ENCODE measurements around the gene DDX27.
"Not testable (repeated sequence)": the region's sequence is repeated elsewhere in the genome, so short reads cannot be mapped to it uniquely, and the experiment has no call there.

DDX27 gene

GRCh38 chr20:49186535-49187329, 32.5 kb upstream of the DDX27 start:
- peaks cover 9% of the 10 kb centered on the region for H3K27me3 Mint-ChIP-seq (ENCODE audit: low read depth)
- no peaks in the 10 kb centered on the region for H3K9me3 Mint-ChIP-seq
- peak overlapping the region; percentile 91 for H3K27ac Mint-ChIP-seq
- peak overlapping the region; percentile 98 for H3K4me3 Mint-ChIP-seq
- peaks cover 13% of the 10 kb centered on the region for H3K36me3 Mint-ChIP-seq (ENCODE audit: low read depth)
- H3K4me1 Mint-ChIP-seq (ENCODE audit: low read depth): peaks cover 41% of the 10 kb centered on the region

- H3K36me3 Mint-ChIP-seq (ENCODE audit: low read depth): peaks cover 13% of the 10 kb centered on the region
- peak overlapping the region; percentile 91 for H3K27ac Mint-ChIP-seq
- H3K9me3 Mint-ChIP-seq: no peaks in the 10 kb centered on the region
- H3K4me3 Mint-ChIP-seq: peak overlapping the region; percentile 98
- peaks cover 9% of the 10 kb centered on the region for H3K27me3 Mint-ChIP-seq (ENCODE audit: low read depth)
- H3K4me1 Mint-ChIP-seq (ENCODE audit: low read depth): peaks cover 36% of the 10 kb centered on the region
Measured at GRCh38 chr20:49187330-49187850, 31.8 kb upstream of the DDX27 start.

- Mint-ChIP-seq H3K36me3 (ENCODE audit: low read depth) (peaks cover 13% of the 10 kb centered on the region), H3K9me3 (no peaks in the 10 kb centered on the region), H3K27me3 (ENCODE audit: low read depth) (peaks cover 9% of the 10 kb centered on the region), H3K4me1 (ENCODE audit: low read depth) (peaks cover 30% of the 10 kb centered on the region), H3K4me3 (peak within 1 kb of the TSS; percentile 98), H3K27ac (peak within 1 kb of the TSS; percentile 91)
Measured at GRCh38 chr20:49187851-49188641, 31.2 kb upstream of the DDX27 start, which contains the start of gene STAU1. Gene STAU1, minus strand, starts transcription at chr20:49188334. Its CDS starts 22,133 bp downstream, at chr20:49166201.

- H3K27ac Mint-ChIP-seq; H3K27me3 Mint-ChIP-seq (ENCODE audit: low read depth); H3K4me3 Mint-ChIP-seq; H3K9me3 Mint-ChIP-seq; H3K4me1 Mint-ChIP-seq (ENCODE audit: low read depth); H3K36me3 Mint-ChIP-seq (ENCODE audit: low read depth): not testable (repeated sequence)
Measured at GRCh38 chr20:49192944-49193518, 26.2 kb upstream of the DDX27 start.

GRCh38 chr20:49199729-49200293, 19.4 kb upstream of the DDX27 start:
- H3K36me3 Mint-ChIP-seq (ENCODE audit: low read depth): no peaks in the 10 kb centered on the region
- H3K9me3 Mint-ChIP-seq: no peaks in the 10 kb centered on the region
- H3K27ac Mint-ChIP-seq: no peak overlapping the region
- no peaks in the 10 kb centered on the region for H3K27me3 Mint-ChIP-seq (ENCODE audit: low read depth)
- H3K4me3 Mint-ChIP-seq: no peak overlapping the region
- no peaks in the 10 kb centered on the region for H3K4me1 Mint-ChIP-seq (ENCODE audit: low read depth)

GRCh38 chr20:49203011-49203410, 16.2 kb upstream of the DDX27 start:
- Mint-ChIP-seq H3K4me1 (ENCODE audit: low read depth) (no peaks in the 10 kb centered on the region), H3K36me3 (ENCODE audit: low read depth) (no peaks in the 10 kb centered on the region), H3K9me3 (no peaks in the 10 kb centered on the region), H3K27me3 (ENCODE audit: low read depth) (no peaks in the 10 kb centered on the region), H3K4me3 (no peak overlapping the region), H3K27ac (no peak overlapping the region)

- no peaks in the 10 kb centered on the region for H3K9me3 Mint-ChIP-seq
- H3K27me3 Mint-ChIP-seq (ENCODE audit: low read depth): no peaks in the 10 kb centered on the region
- H3K27ac Mint-ChIP-seq: no peak overlapping the region
- H3K4me1 Mint-ChIP-seq (ENCODE audit: low read depth): no peaks in the 10 kb centered on the region
- no peaks in the 10 kb centered on the region for H3K36me3 Mint-ChIP-seq (ENCODE audit: low read depth)
- no peak overlapping the region for H3K4me3 Mint-ChIP-seq
Measured at GRCh38 chr20:49203746-49204145, 15.5 kb upstream of the DDX27 start.

GRCh38 chr20:49207076-49207475, 12.1 kb upstream of the DDX27 start:
- no peak overlapping the region for H3K4me3 Mint-ChIP-seq
- no peaks in the 10 kb centered on the region for H3K36me3 Mint-ChIP-seq (ENCODE audit: low read depth)
- H3K27ac Mint-ChIP-seq: no peak overlapping the region

GRCh38 chr20:49210101-49210756, 9.0 kb upstream of the DDX27 start:
- H3K36me3 Mint-ChIP-seq (ENCODE audit: low read depth): no peaks in the 10 kb centered on the region

More at GRCh38 chr20:49207076-49207475, 12.1 kb upstream of the DDX27 start:
- Mint-ChIP-seq H3K27me3 (ENCODE audit: low read depth) (no peaks in the 10 kb centered on the region), H3K4me1 (ENCODE audit: low read depth) (no peaks in the 10 kb centered on the region), H3K9me3 (peaks cover 10% of the 10 kb centered on the region)

GRCh38 chr20:49210757-49211110, 8.5 kb upstream of the DDX27 start:
- peaks cover 3% of the 10 kb centered on the region for H3K4me1 Mint-ChIP-seq (ENCODE audit: low read depth)
- peaks cover 10% of the 10 kb centered on the region for H3K9me3 Mint-ChIP-seq
- no peaks in the 10 kb centered on the region for H3K36me3 Mint-ChIP-seq (ENCODE audit: low read depth)
- no peak overlapping the region for H3K4me3 Mint-ChIP-seq
- H3K27ac Mint-ChIP-seq: no peak overlapping the region
- no peaks in the 10 kb centered on the region for H3K27me3 Mint-ChIP-seq (ENCODE audit: low read depth)

More at GRCh38 chr20:49210101-49210756, 9.0 kb upstream of the DDX27 start:
- peaks cover 10% of the 10 kb centered on the region for H3K9me3 Mint-ChIP-seq
- peaks cover under 1% of the 10 kb centered on the region for H3K4me1 Mint-ChIP-seq (ENCODE audit: low read depth)
- no peak overlapping the region for H3K4me3 Mint-ChIP-seq
- no peaks in the 10 kb centered on the region for H3K27me3 Mint-ChIP-seq (ENCODE audit: low read depth)
- no peak overlapping the region for H3K27ac Mint-ChIP-seq

- Mint-ChIP-seq H3K4me3 (no peak overlapping the region), H3K9me3 (peaks cover 10% of the 10 kb centered on the region), H3K4me1 (ENCODE audit: low read depth) (peaks cover 12% of the 10 kb centered on the region), H3K27ac (no peak overlapping the region), H3K36me3 (ENCODE audit: low read depth) (peaks cover 3% of the 10 kb centered on the region), H3K27me3 (ENCODE audit: low read depth) (no peaks in the 10 kb centered on the region)
Measured at GRCh38 chr20:49214571-49214970, 4.6 kb upstream of the DDX27 start.

- Mint-ChIP-seq H3K27me3 (ENCODE audit: low read depth) (no peaks in the 10 kb centered on the region), H3K4me3 (no peak overlapping the region), H3K27ac (no peak overlapping the region), H3K4me1 (ENCODE audit: low read depth) (peaks cover 16% of the 10 kb centered on the region), H3K36me3 (ENCODE audit: low read depth) (peaks cover 5% of the 10 kb centered on the region), H3K9me3 (peaks cover 6% of the 10 kb centered on the region)
Measured at GRCh38 chr20:49215232-49215631, 4.0 kb upstream of the DDX27 start.

GRCh38 chr20:49216991-49217578, 2.1 kb upstream of the DDX27 start:
- peaks cover 19% of the 10 kb centered on the region for H3K4me1 Mint-ChIP-seq (ENCODE audit: low read depth)
- no peaks in the 10 kb centered on the region for H3K9me3 Mint-ChIP-seq
- H3K4me3 Mint-ChIP-seq: peak overlapping the region; percentile 40

GRCh38 chr20:49218739-49219090, 501 bp upstream of the DDX27 start:
- not testable (repeated sequence) for H3K4me3 Mint-ChIP-seq; H3K9me3 Mint-ChIP-seq; H3K27me3 Mint-ChIP-seq (ENCODE audit: low read depth)
- Mint-ChIP-seq H3K27ac (peak overlapping the region; percentile 99), H3K4me1 (ENCODE audit: low read depth) (peaks cover 19% of the 10 kb centered on the region), H3K36me3 (ENCODE audit: low read depth) (peaks cover 19% of the 10 kb centered on the region)

More at GRCh38 chr20:49216991-49217578, 2.1 kb upstream of the DDX27 start:
- Mint-ChIP-seq H3K27ac (peak overlapping the region; percentile 32), H3K27me3 (ENCODE audit: low read depth) (no peaks in the 10 kb centered on the region), H3K36me3 (ENCODE audit: low read depth) (peaks cover 13% of the 10 kb centered on the region)

All from T-helper 1 cell treated with Interleukin-12 subunit alpha and Interleukin-12 subunit beta and Interleukin-4 antibody, amounts not matched to agents 30 μg/mL and 1 μg/mL, for 36 hours (primary cell).